ENCODE results near the gene SLC12A9.

SLC12A9 gene

GRCh38 chr7:100911484-100911883 lies 59.0 kb downstream of the SLC12A9 start:
- TF ChIP-seq CTCF (conservative IDR thresholded peaks at IDR 0.05), result no peak

GRCh38 chr7:100914208-100914878 lies 61.8 kb downstream of the SLC12A9 start:
- no peak for TF ChIP-seq CTCF (conservative IDR thresholded peaks at IDR 0.05)
- no peak overlapping the region for H3K27ac ChIP-seq

More at GRCh38 chr7:100911484-100911883, 59.0 kb downstream of the SLC12A9 start:
- no peak overlapping the region for H3K27ac ChIP-seq

- no peak overlapping the region for H3K27ac ChIP-seq
Observed at GRCh38 chr7:100914879-100915447, 62.5 kb downstream of the SLC12A9 start.

More at GRCh38 chr7:100914879-100915447, 62.5 kb downstream of the SLC12A9 start:
- no peak for TF ChIP-seq CTCF (conservative IDR thresholded peaks at IDR 0.05)

Data from VCaP (cell line).